ENCODE results near the gene ATP11A.

The ATP11A gene

GRCh38 chr13:112771139-112771876 is 81.5 kb downstream of the ATP11A start:
- FAIRE-seq (no peak), DNase-seq (ENCODE audit: extremely low spot score, insufficient read length, low read depth) (no peak)

- DNase-seq (ENCODE audit: extremely low spot score, insufficient read length, low read depth) (no peak), FAIRE-seq (no peak)
Observed at GRCh38 chr13:112771877-112772538, 82.2 kb downstream of the ATP11A start.

- no peak for FAIRE-seq
- DNase-seq (ENCODE audit: extremely low spot score, insufficient read length, low read depth): no peak
Observed at GRCh38 chr13:112772539-112772909, 82.7 kb downstream of the ATP11A start.

- DNase-seq (ENCODE audit: extremely low spot score, insufficient read length, low read depth) (no peak), FAIRE-seq (no peak)
Observed at GRCh38 chr13:112772929-112773328, 83.1 kb downstream of the ATP11A start.

- FAIRE-seq: no peak
- DNase-seq (ENCODE audit: extremely low spot score, insufficient read length, low read depth): no peak
Observed at GRCh38 chr13:112773601-112774447, 84.0 kb downstream of the ATP11A start.

- no peak for DNase-seq (ENCODE audit: extremely low spot score, insufficient read length, low read depth)
- no peak for FAIRE-seq
Observed at GRCh38 chr13:112774448-112774792, 84.6 kb downstream of the ATP11A start.

GRCh38 chr13:112774829-112775565 is 85.2 kb downstream of the ATP11A start:
- DNase-seq (ENCODE audit: extremely low spot score, insufficient read length, low read depth): no peak
- FAIRE-seq: no peak

- FAIRE-seq (no peak), DNase-seq (ENCODE audit: extremely low spot score, insufficient read length, low read depth) (no peak)
Observed at GRCh38 chr13:112775791-112776279, 86.0 kb downstream of the ATP11A start.

- FAIRE-seq (no peak), DNase-seq (ENCODE audit: extremely low spot score, insufficient read length, low read depth) (no peak)
Observed at GRCh38 chr13:112776354-112776753, 86.5 kb downstream of the ATP11A start.

- no peak for FAIRE-seq
- no peak for DNase-seq (ENCODE audit: extremely low spot score, insufficient read length, low read depth)
Observed at GRCh38 chr13:112776971-112777370, 87.1 kb downstream of the ATP11A start.

- FAIRE-seq: no peak
- DNase-seq (ENCODE audit: extremely low spot score, insufficient read length, low read depth): no peak
Observed at GRCh38 chr13:112777637-112778406, 88.0 kb downstream of the ATP11A start.

GRCh38 chr13:112779856-112780604 is 90.2 kb downstream of the ATP11A start:
- DNase-seq (ENCODE audit: extremely low spot score, insufficient read length, low read depth) (no peak), FAIRE-seq (no peak)

GRCh38 chr13:112781287-112781686 is 91.4 kb downstream of the ATP11A start:
- DNase-seq (ENCODE audit: extremely low spot score, insufficient read length, low read depth) (no peak), FAIRE-seq (no peak)

GRCh38 chr13:112781881-112782361 is 92.1 kb downstream of the ATP11A start:
- FAIRE-seq (no peak), DNase-seq (ENCODE audit: extremely low spot score, insufficient read length, low read depth) (no peak)

GRCh38 chr13:112782429-112783010 is 92.7 kb downstream of the ATP11A start:
- no peak for DNase-seq (ENCODE audit: extremely low spot score, insufficient read length, low read depth)
- no peak for FAIRE-seq

GRCh38 chr13:112783135-112783977 is 93.5 kb downstream of the ATP11A start:
- DNase-seq (ENCODE audit: extremely low spot score, insufficient read length, low read depth): no peak
- no peak for FAIRE-seq

- FAIRE-seq (no peak), DNase-seq (ENCODE audit: extremely low spot score, insufficient read length, low read depth) (no peak)
Observed at GRCh38 chr13:112783978-112784371, 94.1 kb downstream of the ATP11A start.

Data from GM18507 (cell line).